HL-60 (cell line): ENCODE results near the gene JARID2.

ENCODE experiments used
- DNase-seq, 2 experiments: peaks; one replicate each; pipeline ENCODE4 v3.0.0-alpha.2; 2010 to 2020; ENCODE audit warnings: low read depth in 1 of 2, low spot score in 1 of 2
- H3K27ac ChIP-seq: fragments of 250-450 bp; sonication (Bioruptor Pico); replicated peaks from 2 replicates; pipeline ENCODE4 v1.5.1; 2020; ENCODE audit warnings: mild to moderate bottlenecking, moderate library complexity
- H3K27me3 ChIP-seq: fragments of 250-450 bp; sonication (Bioruptor Pico); 2 replicates; pipeline ENCODE4 v1.5.1; 2021; ENCODE audit warnings: mild to moderate bottlenecking, moderate library complexity; ENCODE audit not compliant: insufficient read depth, poor library complexity, severe bottlenecking
- H3K4me3 ChIP-seq: replicated peaks from 2 replicates; pipeline ENCODE4 v1.5.1; 2011; ENCODE audit warnings: mild to moderate bottlenecking, control low read depth, low read length; ENCODE audit not compliant: insufficient read depth
- CTCF ChIP-seq: IDR thresholded peaks from one replicate; pipeline ENCODE4 v1.5.1; 2011; ENCODE audit warnings: low read length, control low read depth, inconsistent platforms; ENCODE audit not compliant: insufficient read depth
- GABPA ChIP-seq: IDR thresholded peaks from 2 replicates; pipeline ENCODE4 v1.6.1; 2012; ENCODE audit warnings: low read depth
- POLR2AphosphoS5 ChIP-seq: IDR thresholded peaks from 2 replicates; pipeline ENCODE4 v1.6.1; 2012; ENCODE audit warnings: low read depth
- REST ChIP-seq: IDR thresholded peaks from 2 replicates; pipeline ENCODE4 v1.6.1; 2012; ENCODE audit warnings: low read depth; ENCODE audit not compliant: insufficient replicate concordance
- SPI1 ChIP-seq: IDR thresholded peaks from 2 replicates; pipeline ENCODE4 v1.6.1; 2012; ENCODE audit warnings: low read depth, mild to moderate bottlenecking, borderline replicate concordance

Gene JARID2

DNA sequence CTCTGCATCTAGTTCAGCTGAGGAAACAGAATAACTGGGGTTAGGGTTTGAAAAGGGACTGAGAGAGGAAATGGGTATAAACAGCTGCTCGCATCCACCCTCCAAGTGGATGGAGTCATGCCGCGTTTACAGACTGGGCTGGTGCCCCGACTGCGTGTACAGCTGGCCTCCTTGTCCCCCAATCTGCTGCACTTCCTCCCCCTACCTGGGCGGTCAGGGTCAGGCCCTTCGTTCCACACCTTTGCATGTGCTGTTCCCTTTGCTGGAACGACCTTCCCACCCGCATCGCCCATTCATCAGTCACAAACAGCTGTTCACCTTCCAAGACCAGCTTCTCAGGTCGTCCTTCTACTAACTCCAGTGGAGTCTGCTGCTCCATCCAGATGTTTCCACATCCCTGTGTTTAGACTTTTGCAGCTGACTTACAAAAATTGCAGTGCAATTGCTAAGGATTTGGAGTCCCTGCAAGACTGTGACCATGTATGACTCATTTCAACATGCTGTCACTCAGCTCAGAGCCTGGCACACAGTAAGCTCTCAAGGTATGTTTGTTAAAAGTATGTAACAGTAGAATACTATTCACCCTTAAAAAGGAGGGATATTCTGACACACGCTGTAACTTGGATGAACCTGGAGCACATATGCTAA, 287.6 kb downstream of the JARID2 start:
- DNase-seq: peak in 1 of 2 experiments; percentile 42
- H3K27ac ChIP-seq: no peak overlapping the region
- H3K4me3 ChIP-seq: no peak overlapping the region
- H3K27me3 ChIP-seq: no peaks in the 10 kb centered on the region
- TF ChIP-seq REST (no peak), SPI1 (no peak), CTCF (no peak), POLR2AphosphoS5 (no peak)

DNA sequence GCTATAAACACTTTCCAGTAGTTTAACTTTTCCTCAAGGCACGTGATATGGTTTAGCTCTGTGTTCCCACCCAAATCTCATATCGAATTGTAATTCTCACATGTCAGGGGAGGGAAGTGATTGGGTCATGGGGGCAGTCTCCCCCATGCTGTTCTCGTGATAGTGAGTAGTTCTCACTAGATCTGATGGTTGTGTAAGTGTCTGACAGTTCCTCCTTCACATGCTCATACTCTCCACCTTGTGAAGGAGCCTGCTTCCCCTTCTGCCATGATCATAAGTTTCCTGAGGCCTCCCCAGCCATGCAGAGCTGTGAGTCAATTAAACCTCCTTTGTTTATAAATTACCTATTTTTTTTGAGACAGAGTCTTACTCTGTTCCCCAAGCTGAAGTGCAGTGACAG, 289.1 kb downstream of the JARID2 start:
- Histone ChIP-seq H3K27ac (peak overlapping the region; percentile 77), H3K27me3 (no peaks in the 10 kb centered on the region), H3K4me3 (no peak overlapping the region)
- no peak for TF ChIP-seq CTCF
- peak; percentile 67 for TF ChIP-seq POLR2AphosphoS5
- TF ChIP-seq REST: no peak
- TF ChIP-seq SPI1: peak; percentile 88
- TF ChIP-seq GABPA: no peak
- peak; percentile 89 for DNase-seq

DNA sequence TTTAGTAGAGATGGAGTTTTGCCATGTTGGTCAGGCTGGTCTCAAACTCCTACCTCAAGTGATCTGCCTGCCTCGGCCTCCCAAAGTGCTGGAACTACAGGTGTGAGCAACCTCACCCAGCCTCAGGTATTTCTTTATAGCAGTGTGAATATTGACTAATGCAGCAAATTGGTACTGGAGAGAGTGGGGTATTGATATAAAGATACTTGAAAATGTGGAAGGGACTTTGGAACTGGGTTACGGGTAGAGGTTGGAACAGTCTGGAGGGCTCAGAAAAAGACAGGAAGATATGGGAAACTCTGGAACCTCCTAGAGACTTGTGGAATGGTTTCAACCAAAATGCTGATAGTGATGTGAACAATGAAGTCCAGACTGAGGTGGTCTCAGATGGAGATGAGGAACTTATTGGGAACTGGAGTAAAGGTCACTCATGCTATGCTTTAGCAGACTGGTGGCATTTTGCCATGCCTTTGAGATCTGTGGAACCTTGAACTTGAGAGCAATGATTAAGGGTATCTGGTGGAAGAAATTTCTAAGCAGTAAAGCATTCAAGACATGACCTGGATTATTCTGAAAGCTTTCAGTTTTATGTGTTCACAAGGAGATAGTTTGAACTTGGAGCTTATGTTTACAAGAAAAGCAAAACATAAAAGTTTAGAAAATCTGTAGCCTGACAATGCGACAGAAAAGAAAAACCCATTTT, 289.8 kb downstream of the JARID2 start:
- H3K4me3 ChIP-seq: no peak overlapping the region
- H3K27me3 ChIP-seq: no peaks in the 10 kb centered on the region
- peak overlapping the region; percentile 77 for H3K27ac ChIP-seq
- no peak for TF ChIP-seq CTCF
- no peak for TF ChIP-seq SPI1
- TF ChIP-seq REST: no peak
- no peak for TF ChIP-seq GABPA
- no peak for TF ChIP-seq POLR2AphosphoS5
- DNase-seq: no peak
